Measurements from ENCODE around the gene FKTN. TPM values are rescaled to one million over a fixed set of nuclear protein-coding genes. Genes with fewer than 3 reads are reported as not detected.
"Not testable (repeated sequence)": the region's sequence is repeated elsewhere in the genome, so short reads cannot be mapped to it uniquely, and the experiment has no call there.

FKTN gene
- 8.2 and 18.6 TPM in 2 replicates for polyA plus RNA-seq (2011; rRNA removed)
- 8.3 and 9.8 TPM in 2 replicates for polyA minus RNA-seq (2011; rRNA and poly(A)+ RNA removed)

GRCh38 chr9:105557804-105558610 is at the start of gene FKTN:
TSS of gene FKTN (plus strand) at chr9:105558131. CDS start at chr9:105575033, 16,902 bp downstream.
- CTCF ChIA-PET: interaction anchor here (0.6 kb wide), 1 partner anchor 1876 kb away, joined by 3 read pairs; no protein-coding TSS in a partner anchor
- POLR2A ChIA-PET: interaction anchor here (0.6 kb wide), 1 partner anchor 108 kb away, joined by 4 read pairs; no protein-coding TSS in a partner anchor
- no peaks in the 10 kb centered on the region for H3K27me3 ChIP-seq (ENCODE audit: control insufficient read depth, insufficient read depth, low read length)

GRCh38 chr9:105508530-105508929 is 49.4 kb upstream of the FKTN start:
- DNase-seq (ENCODE audit: low read depth): no peak
- no peak for TF ChIP-seq CTCF (IDR thresholded peaks at IDR 0.05; ENCODE audit: insufficient read depth, low read depth, low read length)
- H3K36me3 ChIP-seq (ENCODE audit: control insufficient read depth, insufficient read depth, low read length): no peaks in the 10 kb centered on the region
- no peak overlapping the region for H3K4me3 ChIP-seq (ENCODE audit: low read depth, low read length)
- CTCF ChIA-PET: no interaction called here
- no peaks in the 10 kb centered on the region for H3K27me3 ChIP-seq (ENCODE audit: control insufficient read depth, insufficient read depth, low read length)
- POLR2A ChIA-PET: no interaction called here

More at GRCh38 chr9:105557804-105558610, at the start of gene FKTN:
- peak within 1 kb of the TSS; percentile 86 for H3K4me3 ChIP-seq (ENCODE audit: low read depth, low read length)
- H3K36me3 ChIP-seq (ENCODE audit: control insufficient read depth, insufficient read depth, low read length): no peaks in the 10 kb centered on the region
- peak; percentile 43 for DNase-seq (ENCODE audit: low read depth)
- TF ChIP-seq CTCF (IDR thresholded peaks at IDR 0.05; ENCODE audit: insufficient read depth, low read depth, low read length): no peak

GRCh38 chr9:105510024-105510423 is 47.9 kb upstream of the FKTN start:
- Histone ChIP-seq H3K27me3 (ENCODE audit: control insufficient read depth, insufficient read depth, low read length) (no peaks in the 10 kb centered on the region), H3K4me3 (ENCODE audit: low read depth, low read length) (no peak overlapping the region), H3K36me3 (ENCODE audit: control insufficient read depth, insufficient read depth, low read length) (no peaks in the 10 kb centered on the region)
- POLR2A ChIA-PET: no interaction called here
- CTCF ChIA-PET: no interaction called here
- no peak for TF ChIP-seq CTCF (IDR thresholded peaks at IDR 0.05; ENCODE audit: insufficient read depth, low read depth, low read length)
- peak; percentile 9 for DNase-seq (ENCODE audit: low read depth)

- ChIA-PET POLR2A (no interaction called here), CTCF (interaction anchor here (0.6 kb wide), 1 partner anchor 30 kb away, joined by 3 read pairs; no protein-coding TSS in a partner anchor)
- TF ChIP-seq CTCF (IDR thresholded peaks at IDR 0.05; ENCODE audit: insufficient read depth, low read depth, low read length): no peak
- Histone ChIP-seq H3K36me3 (ENCODE audit: control insufficient read depth, insufficient read depth, low read length) (no peaks in the 10 kb centered on the region), H3K27me3 (ENCODE audit: control insufficient read depth, insufficient read depth, low read length) (no peaks in the 10 kb centered on the region), H3K4me3 (ENCODE audit: low read depth, low read length) (no peak overlapping the region)
- DNase-seq (ENCODE audit: low read depth): no peak
Measured at GRCh38 chr9:105511446-105511845, 46.5 kb upstream of the FKTN start.

- TF ChIP-seq CTCF (IDR thresholded peaks at IDR 0.05; ENCODE audit: insufficient read depth, low read depth, low read length): no peak
- ChIA-PET CTCF (interaction anchor here (0.6 kb wide), 1 partner anchor 8 kb away, joined by 3 read pairs; no protein-coding TSS in a partner anchor), POLR2A (no interaction called here)
Measured at GRCh38 chr9:105515811-105516413, 42.0 kb upstream of the FKTN start.

GRCh38 chr9:105519710-105520369 is 38.1 kb upstream of the FKTN start:
- H3K36me3 ChIP-seq (ENCODE audit: control insufficient read depth, insufficient read depth, low read length); DNase-seq (ENCODE audit: low read depth); CTCF ChIA-PET; POLR2A ChIA-PET; H3K27me3 ChIP-seq (ENCODE audit: control insufficient read depth, insufficient read depth, low read length): not testable (repeated sequence)
- H3K4me3 ChIP-seq (ENCODE audit: low read depth, low read length): peak overlapping the region; percentile 33

More at GRCh38 chr9:105515811-105516413, 42.0 kb upstream of the FKTN start:
- Histone ChIP-seq H3K27me3 (ENCODE audit: control insufficient read depth, insufficient read depth, low read length) (no peaks in the 10 kb centered on the region), H3K4me3 (ENCODE audit: low read depth, low read length) (no peak overlapping the region), H3K36me3 (ENCODE audit: control insufficient read depth, insufficient read depth, low read length) (no peaks in the 10 kb centered on the region)
- DNase-seq (ENCODE audit: low read depth): no peak

GRCh38 chr9:105520992-105521391 is 36.9 kb upstream of the FKTN start:
- DNase-seq (ENCODE audit: low read depth); POLR2A ChIA-PET; H3K4me3 ChIP-seq (ENCODE audit: low read depth, low read length); H3K27me3 ChIP-seq (ENCODE audit: control insufficient read depth, insufficient read depth, low read length); CTCF ChIA-PET; H3K36me3 ChIP-seq (ENCODE audit: control insufficient read depth, insufficient read depth, low read length): not testable (repeated sequence)
